IPS-18c (cell line): ENCODE data around the gene CDK17.
"Not testable (repeated sequence)": the region's sequence is repeated elsewhere in the genome, so short reads cannot be mapped to it uniquely, and the experiment has no call there.

Source experiments
- H3K4me3 ChIP-seq: 2 replicates; pipeline ENCODE4 v1.7.0; 2013; ENCODE audit warnings: low read depth, mild to moderate bottlenecking, low read length, moderate library complexity; ENCODE audit not compliant: insufficient read depth
- H3K9me3 ChIP-seq: one replicate; pipeline ENCODE4 v1.6.1; 2013; ENCODE audit warnings: mild to moderate bottlenecking, low read length, moderate library complexity; ENCODE audit not compliant: control insufficient read depth, insufficient read depth

The CDK17 gene

GRCh38 chr12:96346716-96347115 is 53.5 kb downstream of the CDK17 start:
- not testable (repeated sequence) for H3K4me3 ChIP-seq, H3K9me3 ChIP-seq

GRCh38 chr12:96344124-96344695 is 56.0 kb downstream of the CDK17 start:
- no peaks in the 10 kb centered on the region for H3K9me3 ChIP-seq

GRCh38 chr12:96343347-96343954 is 56.8 kb downstream of the CDK17 start:
- no peak overlapping the region for H3K4me3 ChIP-seq
- H3K9me3 ChIP-seq: no peaks in the 10 kb centered on the region

More at GRCh38 chr12:96344124-96344695, 56.0 kb downstream of the CDK17 start:
- H3K4me3 ChIP-seq: no peak overlapping the region

- not testable (repeated sequence) for H3K4me3 ChIP-seq, H3K9me3 ChIP-seq
Measured at GRCh38 chr12:96339666-96340065, 60.6 kb downstream of the CDK17 start.

- Histone ChIP-seq H3K4me3 (no peak overlapping the region), H3K9me3 (no peaks in the 10 kb centered on the region)
Measured at GRCh38 chr12:96338852-96339471, 61.3 kb downstream of the CDK17 start.

GRCh38 chr12:96337953-96338352 is 62.3 kb downstream of the CDK17 start:
- H3K9me3 ChIP-seq: no peaks in the 10 kb centered on the region

GRCh38 chr12:96336489-96336888 is 63.8 kb downstream of the CDK17 start:
- H3K9me3 ChIP-seq: no peaks in the 10 kb centered on the region

More at GRCh38 chr12:96337953-96338352, 62.3 kb downstream of the CDK17 start:
- H3K4me3 ChIP-seq: no peak overlapping the region

DNA sequence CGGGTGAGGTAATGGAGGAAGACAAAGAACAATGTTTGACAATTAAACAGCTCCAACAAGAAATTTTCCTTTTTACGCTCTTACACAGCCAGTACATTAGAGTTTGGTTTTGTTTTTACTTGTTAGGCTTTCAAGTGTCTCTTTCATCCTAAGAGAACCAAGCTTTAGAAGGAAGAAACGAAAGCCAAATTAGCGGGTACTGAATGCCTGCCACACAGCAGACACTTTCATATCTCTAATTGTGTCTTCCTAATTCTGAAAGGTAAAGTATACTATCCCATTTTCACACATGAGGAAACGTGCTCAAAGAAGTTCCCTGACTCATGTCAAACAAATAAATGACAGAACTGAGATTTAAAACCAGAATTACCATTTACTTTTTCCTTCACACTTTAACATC is 65.0 kb downstream of the CDK17 start:
- H3K4me3 ChIP-seq: no peak overlapping the region
- H3K9me3 ChIP-seq: no peaks in the 10 kb centered on the region

More at GRCh38 chr12:96336489-96336888, 63.8 kb downstream of the CDK17 start:
- no peak overlapping the region for H3K4me3 ChIP-seq

DNA sequence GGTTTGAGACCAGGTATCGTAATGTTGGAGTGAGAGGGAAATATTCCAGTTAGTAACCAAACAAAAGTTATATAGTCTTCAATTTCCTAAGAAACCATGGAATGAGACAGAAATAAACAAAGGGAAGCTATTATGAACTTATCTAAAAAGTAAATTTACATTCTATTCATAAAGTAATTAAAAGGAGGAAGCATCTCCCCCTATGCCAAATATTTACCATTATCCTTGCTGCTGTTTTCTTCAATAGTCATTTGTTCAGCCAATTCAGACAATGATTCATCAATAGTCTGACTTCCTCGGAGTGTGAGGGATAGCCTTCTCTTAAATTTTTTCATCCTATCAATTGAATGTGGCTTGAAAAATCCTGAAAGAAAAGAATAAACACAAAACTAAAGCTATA is 65.7 kb downstream of the CDK17 start:
- Histone ChIP-seq H3K4me3 (no peak overlapping the region), H3K9me3 (no peaks in the 10 kb centered on the region)

DNA sequence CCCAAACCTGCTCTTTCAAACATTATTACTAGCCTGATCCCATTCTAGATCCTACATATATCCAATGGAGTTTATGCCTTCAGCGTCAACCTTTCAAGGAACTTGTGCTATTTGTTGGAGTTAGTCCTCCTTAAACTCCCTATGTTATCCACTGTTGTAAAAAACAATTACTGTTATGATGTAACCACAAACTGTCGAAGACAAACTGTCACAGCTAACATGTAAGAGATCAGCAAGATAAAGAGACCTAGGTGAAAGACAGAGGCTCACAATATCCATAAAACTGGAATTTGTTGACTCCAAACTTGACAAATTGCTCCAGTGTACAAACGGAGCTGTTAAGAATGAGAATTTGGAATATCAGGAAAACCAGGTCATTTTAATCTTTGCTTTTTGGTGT is 70.7 kb downstream of the CDK17 start:
- Histone ChIP-seq H3K4me3 (no peak overlapping the region), H3K9me3 (no peaks in the 10 kb centered on the region)

GRCh38 chr12:96329018-96329417 is 71.2 kb downstream of the CDK17 start:
- no peaks in the 10 kb centered on the region for H3K9me3 ChIP-seq
- H3K4me3 ChIP-seq: no peak overlapping the region

- Histone ChIP-seq H3K4me3 (no peak overlapping the region), H3K9me3 (no peaks in the 10 kb centered on the region)
Measured at GRCh38 chr12:96327889-96328288, 72.3 kb downstream of the CDK17 start.

GRCh38 chr12:96327346-96327745 is 72.9 kb downstream of the CDK17 start:
- H3K4me3 ChIP-seq: no peak overlapping the region
- H3K9me3 ChIP-seq: no peaks in the 10 kb centered on the region

DNA sequence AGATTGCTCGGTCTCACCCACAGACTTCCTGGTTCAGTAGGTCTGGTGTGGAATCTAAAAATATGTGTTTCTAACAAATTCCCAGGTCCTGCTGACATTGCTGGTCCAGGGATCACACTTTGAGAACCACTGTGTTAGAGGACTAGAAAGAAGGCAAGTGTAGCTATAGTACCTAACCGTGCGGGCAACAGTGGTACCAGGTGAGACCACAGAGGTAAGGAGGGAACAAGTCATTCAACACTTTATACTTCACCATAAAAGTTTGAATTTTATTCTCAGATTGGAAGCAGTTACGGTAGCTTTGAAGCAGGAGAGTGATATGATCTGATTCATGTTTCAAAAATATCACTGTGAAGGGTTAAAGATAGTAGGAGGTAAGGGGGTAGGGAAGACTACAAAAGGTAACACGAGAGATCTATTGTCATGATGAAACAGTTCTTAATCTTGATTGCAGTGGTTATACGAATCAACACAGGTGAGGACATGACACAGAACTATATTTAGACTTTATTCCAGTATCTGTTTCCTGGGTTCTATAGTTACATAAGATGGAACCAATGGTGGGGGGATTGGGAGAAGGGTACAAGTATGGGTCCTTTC is 73.5 kb downstream of the CDK17 start:
- no peak overlapping the region for H3K4me3 ChIP-seq

DNA sequence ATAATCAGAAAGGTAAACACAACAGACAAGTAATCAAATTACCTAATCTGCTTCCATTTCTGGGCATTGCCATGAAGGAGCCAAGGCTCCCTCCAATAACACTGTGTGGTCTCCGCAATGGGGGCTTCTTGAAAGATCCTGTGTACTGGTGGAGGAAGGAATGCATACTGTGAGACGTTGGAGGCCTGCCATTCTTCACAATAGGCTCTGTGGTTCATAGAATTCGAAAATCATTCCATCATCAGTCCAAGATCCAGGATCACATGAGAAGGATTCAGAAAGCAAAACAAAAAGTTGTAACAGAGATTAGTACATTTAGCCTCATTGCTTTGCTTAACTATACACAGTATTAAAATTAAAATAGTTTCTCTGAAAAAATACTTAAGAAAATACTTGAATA is 76.3 kb downstream of the CDK17 start:
- Histone ChIP-seq H3K4me3 (no peak overlapping the region), H3K9me3 (no peaks in the 10 kb centered on the region)

More for the DNA sequence above, 73.5 kb downstream of the CDK17 start:
- H3K9me3 ChIP-seq: no peaks in the 10 kb centered on the region

GRCh38 chr12:96322720-96323119 is 77.5 kb downstream of the CDK17 start:
- Histone ChIP-seq H3K9me3 (no peaks in the 10 kb centered on the region), H3K4me3 (no peak overlapping the region)

DNA sequence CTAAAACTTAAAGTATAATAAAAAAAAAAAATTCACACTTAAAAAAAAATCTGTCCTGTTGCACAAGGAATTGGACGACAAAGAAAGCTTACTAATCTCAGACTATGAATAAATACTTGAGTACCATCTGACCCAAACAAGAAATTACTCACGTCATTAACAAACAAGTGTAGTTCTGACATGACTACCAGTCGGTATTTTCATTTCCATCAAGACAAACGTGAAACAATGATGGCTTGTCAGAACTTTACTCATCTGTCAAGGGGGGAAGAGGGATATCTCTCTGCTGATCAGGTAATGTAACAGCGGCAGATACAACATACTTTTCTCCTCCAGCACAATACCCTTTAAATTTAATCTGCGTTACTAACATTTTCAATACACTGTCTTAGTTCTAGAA is 78.3 kb downstream of the CDK17 start:
- Histone ChIP-seq H3K9me3 (no peaks in the 10 kb centered on the region), H3K4me3 (no peak overlapping the region)

DNA sequence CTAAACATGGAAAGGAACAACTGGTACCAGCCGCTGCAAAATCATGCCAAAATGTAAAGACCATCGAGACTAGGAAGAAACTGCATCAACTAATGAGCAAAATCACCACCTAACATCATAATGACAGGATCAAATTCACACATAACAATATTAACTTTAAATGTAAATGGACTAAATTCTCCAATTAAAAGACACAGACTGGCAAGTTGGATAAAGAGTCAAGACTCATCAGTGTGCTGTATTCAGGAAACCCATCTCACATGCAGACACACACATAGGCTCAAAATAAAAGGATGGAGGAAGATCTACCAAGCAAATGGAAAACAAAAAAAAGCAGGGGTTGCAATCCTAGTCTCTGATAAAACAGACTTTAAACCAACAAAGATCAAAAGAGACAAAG is 82.4 kb downstream of the CDK17 start:
- H3K9me3 ChIP-seq: not testable (repeated sequence)

More for the DNA sequence above, 82.4 kb downstream of the CDK17 start:
- H3K4me3 ChIP-seq: not testable (repeated sequence)
